OCI-LY3 (cell line): ENCODE results near the gene CLIC6.

Experiments
- H2AFZ ChIP-seq: fragments of 200-600, 300-600 bp; shearing (Covaris generic); 2 replicates; pipeline ENCODE4 v1.6.0; 2014; ENCODE audit warnings: antibody characterized with exemption, low read depth, low read length
- H3K27ac ChIP-seq: fragments of 200-600, 300-600 bp; sonication (generic); 2 replicates; pipeline ENCODE4 v1.5.1; 2014; ENCODE audit warnings: mild to moderate bottlenecking, low read length, moderate library complexity, mixed read lengths
- H3K27me3 ChIP-seq: fragments of 200-600, 300-600 bp; sonication (generic); 2 replicates; pipeline ENCODE4 v1.6.1; 2014; ENCODE audit warnings: low read depth, low read length, mixed read lengths
- H3K36me3 ChIP-seq: fragments of 200-600, 300-600 bp; sonication (generic); replicated peaks from 2 replicates; pipeline ENCODE3; 2014; ENCODE audit warnings: low read depth, low read length, mixed read lengths
- H3K4me1 ChIP-seq: fragments of 300-600, 200-600 bp; sonication (generic); 2 replicates; pipeline ENCODE4 v1.6.1; 2014; ENCODE audit warnings: low read length, mixed read lengths
- H3K4me2 ChIP-seq: fragments of 200-600, 300-600 bp; sonication (generic); 2 replicates; pipeline ENCODE4 v1.6.1; 2014; ENCODE audit warnings: low read length, mixed read lengths
- H3K4me3 ChIP-seq: fragments of 300-600, 200-600 bp; sonication (generic); 2 replicates; pipeline ENCODE4 v1.5.1; 2014; ENCODE audit warnings: antibody characterized with exemption, mild to moderate bottlenecking, low read length, moderate library complexity
- H3K79me2 ChIP-seq: fragments of 300-600, 200-600 bp; shearing (Covaris generic); 2 replicates; pipeline ENCODE4 v1.6.1; 2014; ENCODE audit warnings: mild to moderate bottlenecking, low read length, mixed read lengths
- H3K9ac ChIP-seq: fragments of 300-600, 200-600 bp; shearing (Covaris generic); 2 replicates; pipeline ENCODE4 v1.6.0; 2014; ENCODE audit warnings: mild to moderate bottlenecking, low read length, moderate library complexity
- H3K9me3 ChIP-seq: fragments of 200-600, 300-600 bp; shearing (Covaris generic); 2 replicates; pipeline ENCODE4 v1.6.1; 2014; ENCODE audit warnings: low read length, mixed read lengths; ENCODE audit not compliant: insufficient read depth
- H4K20me1 ChIP-seq: fragments of 200-600, 300-600 bp; sonication (generic); 2 replicates; pipeline ENCODE4 v1.6.1; 2016; ENCODE audit warnings: low read length, mixed read lengths; ENCODE audit not compliant: insufficient read depth
- EZH2phosphoT487 ChIP-seq: fragments of 200-600 bp; shearing (Covaris generic); IDR thresholded peaks from 2 replicates; pipeline ENCODE4 v1.6.1; 2018; ENCODE audit warnings: antibody characterized with exemption, mixed run types, low read depth
- TF ChIP-seq, protein P1 (sequence below): fragments of 200-600, 300-600 bp; sonication (generic); IDR thresholded peaks from 2 replicates; pipeline ENCODE4 v1.5.1; 2014; ENCODE audit warnings: antibody characterized with exemption, low read length, low read depth

The CLIC6 gene

GRCh38 chr21:34648739-34649297 lies 20.0 kb upstream of the CLIC6 start:
- Histone ChIP-seq H3K9me3 (no peaks in the 10 kb centered on the region), H3K4me2 (no peak overlapping the region), H3K9ac (no peak overlapping the region), H3K27me3 (no peaks in the 10 kb centered on the region), H3K4me3 (no peak overlapping the region), H3K79me2 (no peaks in the 10 kb centered on the region), H2AFZ (no peak overlapping the region), H3K36me3 (no peaks in the 10 kb centered on the region), H3K4me1 (no peaks in the 10 kb centered on the region), H4K20me1 (no peaks in the 10 kb centered on the region), H3K27ac (no peak overlapping the region)
- TF ChIP-seq EZH2phosphoT487, result no peak
- TF ChIP-seq, protein P1, sequence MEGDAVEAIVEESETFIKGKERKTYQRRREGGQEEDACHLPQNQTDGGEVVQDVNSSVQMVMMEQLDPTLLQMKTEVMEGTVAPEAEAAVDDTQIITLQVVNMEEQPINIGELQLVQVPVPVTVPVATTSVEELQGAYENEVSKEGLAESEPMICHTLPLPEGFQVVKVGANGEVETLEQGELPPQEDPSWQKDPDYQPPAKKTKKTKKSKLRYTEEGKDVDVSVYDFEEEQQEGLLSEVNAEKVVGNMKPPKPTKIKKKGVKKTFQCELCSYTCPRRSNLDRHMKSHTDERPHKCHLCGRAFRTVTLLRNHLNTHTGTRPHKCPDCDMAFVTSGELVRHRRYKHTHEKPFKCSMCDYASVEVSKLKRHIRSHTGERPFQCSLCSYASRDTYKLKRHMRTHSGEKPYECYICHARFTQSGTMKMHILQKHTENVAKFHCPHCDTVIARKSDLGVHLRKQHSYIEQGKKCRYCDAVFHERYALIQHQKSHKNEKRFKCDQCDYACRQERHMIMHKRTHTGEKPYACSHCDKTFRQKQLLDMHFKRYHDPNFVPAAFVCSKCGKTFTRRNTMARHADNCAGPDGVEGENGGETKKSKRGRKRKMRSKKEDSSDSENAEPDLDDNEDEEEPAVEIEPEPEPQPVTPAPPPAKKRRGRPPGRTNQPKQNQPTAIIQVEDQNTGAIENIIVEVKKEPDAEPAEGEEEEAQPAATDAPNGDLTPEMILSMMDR, result no peak

DNA sequence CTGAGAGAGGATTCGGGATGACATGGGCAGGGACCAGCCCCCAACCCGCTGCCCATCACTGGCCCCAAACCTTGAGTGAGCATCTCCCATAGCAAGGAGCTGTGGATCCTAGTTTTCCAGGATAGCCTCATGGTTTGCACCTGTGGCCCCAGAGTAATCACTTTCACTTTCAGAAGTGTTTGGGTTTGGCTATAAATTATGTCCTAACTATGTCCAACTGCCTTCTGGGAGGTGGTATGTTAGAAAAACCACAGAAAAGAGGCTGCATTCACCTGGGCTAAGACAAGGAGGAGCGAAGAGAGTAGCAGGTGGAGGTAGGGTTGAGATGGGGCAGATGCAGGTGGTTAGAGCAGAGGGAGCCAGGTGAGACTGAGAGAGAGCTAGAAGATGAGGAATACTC lies 19.4 kb upstream of the CLIC6 start:
- TF ChIP-seq, protein P1, result no peak
- TF ChIP-seq EZH2phosphoT487, result no peak
- Histone ChIP-seq H3K4me1 (no peaks in the 10 kb centered on the region), H3K4me2 (no peak overlapping the region), H3K9ac (no peak overlapping the region), H3K79me2 (no peaks in the 10 kb centered on the region), H3K36me3 (no peaks in the 10 kb centered on the region), H3K27ac (no peak overlapping the region), H3K4me3 (no peak overlapping the region), H2AFZ (no peak overlapping the region), H3K9me3 (no peaks in the 10 kb centered on the region), H3K27me3 (no peaks in the 10 kb centered on the region), H4K20me1 (no peaks in the 10 kb centered on the region)

DNA sequence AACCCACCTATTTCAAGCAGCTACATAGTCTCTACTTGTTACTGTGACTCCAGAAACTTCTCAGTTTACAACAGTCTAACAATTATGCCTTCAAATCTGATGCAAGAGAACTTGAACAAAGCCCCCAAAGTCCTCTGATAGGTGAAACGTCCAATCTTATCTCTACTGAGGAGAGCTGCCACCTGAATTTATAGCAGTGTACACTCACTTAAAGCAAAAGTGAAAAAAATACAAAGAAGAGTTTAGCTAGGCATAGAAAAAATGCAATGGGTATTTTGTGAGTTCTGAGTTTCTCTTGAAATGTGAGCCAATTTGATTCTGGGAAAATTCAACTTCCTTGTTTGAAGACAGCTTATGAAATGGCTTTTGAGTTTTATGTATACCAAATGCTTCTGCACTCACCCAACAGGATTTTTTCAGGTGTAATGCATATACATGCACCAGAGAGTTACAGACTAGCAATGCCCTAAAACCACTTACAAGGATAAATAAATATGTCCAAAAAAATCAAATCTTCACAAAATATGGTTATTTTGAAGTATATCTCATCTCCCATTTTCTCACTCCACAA lies 17.8 kb upstream of the CLIC6 start:
- Histone ChIP-seq H3K9ac (no peak overlapping the region), H3K27me3 (no peaks in the 10 kb centered on the region), H3K9me3 (no peaks in the 10 kb centered on the region), H3K36me3 (no peaks in the 10 kb centered on the region), H3K4me3 (no peak overlapping the region), H4K20me1 (no peaks in the 10 kb centered on the region), H3K4me1 (no peaks in the 10 kb centered on the region), H3K4me2 (no peak overlapping the region), H2AFZ (no peak overlapping the region), H3K79me2 (no peaks in the 10 kb centered on the region), H3K27ac (no peak overlapping the region)
- TF ChIP-seq, protein P1, result no peak
- TF ChIP-seq EZH2phosphoT487, result no peak

- Histone ChIP-seq H3K36me3 (no peaks in the 10 kb centered on the region), H3K4me2 (no peak overlapping the region), H3K4me3 (no peak overlapping the region), H3K27ac (no peak overlapping the region), H3K9ac (no peak overlapping the region), H3K79me2 (no peaks in the 10 kb centered on the region), H3K27me3 (no peaks in the 10 kb centered on the region), H3K9me3 (no peaks in the 10 kb centered on the region), H2AFZ (no peak overlapping the region), H4K20me1 (no peaks in the 10 kb centered on the region), H3K4me1 (no peaks in the 10 kb centered on the region)
- no peak for TF ChIP-seq EZH2phosphoT487
- TF ChIP-seq, protein P1, result no peak
Observed at GRCh38 chr21:34651642-34652041, 17.2 kb upstream of the CLIC6 start.
